ENCODE data around the gene PADI6.
"Not testable (repeated sequence)": the region's sequence is repeated elsewhere in the genome, so short reads cannot be mapped to it uniquely, and the experiment has no call there.

Gene PADI6

DNA sequence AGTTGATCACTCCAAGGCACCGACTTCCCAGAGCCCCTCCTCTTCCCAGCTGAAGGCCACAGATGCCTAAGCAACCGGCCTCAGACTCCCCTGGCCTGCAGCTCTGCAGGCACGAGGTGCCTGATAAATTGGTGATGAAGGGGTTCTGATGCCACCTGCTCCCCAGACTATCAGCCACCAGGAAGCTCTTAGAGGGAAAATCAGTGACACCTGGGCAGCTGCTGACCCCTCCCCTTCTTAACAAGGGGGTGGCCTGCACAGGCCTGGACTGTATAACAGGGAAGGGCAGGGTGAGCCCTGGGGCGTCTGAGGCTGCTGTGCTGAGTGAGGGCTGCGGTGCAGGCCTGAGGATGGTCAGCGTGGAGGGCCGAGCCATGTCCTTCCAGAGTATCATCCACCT, at the start of gene PADI6:
Gene PADI6, plus strand, starts transcription at position 301 of the 400 bp plus-strand sequence. Its CDS starts 50 bp downstream, at position 351.
- no peak for DNase-seq

DNA sequence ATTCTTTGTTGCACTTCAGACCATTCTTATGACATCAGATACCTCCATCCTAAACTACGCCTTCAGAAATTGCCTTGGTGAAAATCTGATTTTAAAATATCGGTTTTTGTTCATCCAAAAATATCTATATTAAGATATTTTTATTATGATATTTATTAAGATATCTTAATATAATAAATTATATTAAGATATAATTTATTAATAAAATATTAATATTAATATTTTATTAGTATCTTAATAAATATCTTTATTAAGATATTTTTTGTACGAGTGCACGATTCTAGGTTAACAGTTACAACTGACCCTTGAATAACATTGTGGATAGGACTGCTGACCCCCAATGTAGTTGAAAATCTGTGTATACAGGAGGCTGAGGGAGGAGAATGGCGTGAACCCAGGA, 43.1 kb upstream of the PADI6 start:
- DNase-seq: no peak

DNA sequence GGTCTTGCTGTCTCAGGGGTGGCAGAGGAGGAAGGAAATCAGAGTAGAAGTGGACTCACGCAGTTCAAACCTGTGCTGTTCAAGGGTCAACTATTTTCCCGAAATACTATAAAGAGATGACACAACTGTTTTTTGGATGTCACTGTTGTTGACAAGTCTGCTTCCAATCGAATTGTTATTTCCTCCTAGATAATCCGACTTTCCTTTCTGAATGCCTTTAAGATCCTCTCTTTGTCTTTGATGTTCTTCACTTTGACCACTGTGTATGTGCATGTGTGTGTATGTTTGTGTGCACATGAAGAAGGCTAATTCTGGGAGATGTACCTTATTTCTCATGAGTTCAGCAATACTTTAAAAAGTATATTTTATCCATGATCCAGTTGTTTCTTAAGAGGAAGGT, 42.4 kb upstream of the PADI6 start:
- DNase-seq: no peak

- no peak for DNase-seq
Measured at GRCh38 chr1:17330856-17331255, 41.1 kb upstream of the PADI6 start.

- no peak for DNase-seq
Measured at GRCh38 chr1:17333081-17333480, 38.9 kb upstream of the PADI6 start.

GRCh38 chr1:17335821-17336710, 35.9 kb upstream of the PADI6 start:
- peak; percentile 69 for DNase-seq

- no peak for DNase-seq
Measured at GRCh38 chr1:17338706-17339493, 33.1 kb upstream of the PADI6 start.

DNA sequence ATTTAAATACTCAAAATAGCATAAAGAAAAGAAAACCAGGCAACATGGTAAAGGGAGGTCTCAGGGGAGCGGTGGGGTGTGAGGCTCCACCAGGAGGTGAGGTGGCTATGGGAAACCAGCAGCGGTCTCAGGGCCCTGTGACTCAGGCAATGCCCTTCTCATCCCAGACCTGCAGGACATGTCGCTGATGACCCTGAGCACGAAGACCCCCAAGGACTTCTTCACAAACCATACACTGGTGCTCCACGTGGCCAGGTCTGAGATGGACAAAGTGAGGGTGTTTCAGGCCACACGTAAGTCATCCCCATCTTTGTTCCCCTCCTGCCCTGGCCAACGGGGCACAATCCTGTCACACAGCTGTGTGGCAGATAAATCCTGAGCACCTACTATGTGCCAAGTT, 32.5 kb upstream of the PADI6 start:
- DNase-seq: no peak

GRCh38 chr1:17340358-17340757, 31.6 kb upstream of the PADI6 start:
- no peak for DNase-seq

GRCh38 chr1:17342014-17342441, 30.0 kb upstream of the PADI6 start:
- DNase-seq: no peak

DNA sequence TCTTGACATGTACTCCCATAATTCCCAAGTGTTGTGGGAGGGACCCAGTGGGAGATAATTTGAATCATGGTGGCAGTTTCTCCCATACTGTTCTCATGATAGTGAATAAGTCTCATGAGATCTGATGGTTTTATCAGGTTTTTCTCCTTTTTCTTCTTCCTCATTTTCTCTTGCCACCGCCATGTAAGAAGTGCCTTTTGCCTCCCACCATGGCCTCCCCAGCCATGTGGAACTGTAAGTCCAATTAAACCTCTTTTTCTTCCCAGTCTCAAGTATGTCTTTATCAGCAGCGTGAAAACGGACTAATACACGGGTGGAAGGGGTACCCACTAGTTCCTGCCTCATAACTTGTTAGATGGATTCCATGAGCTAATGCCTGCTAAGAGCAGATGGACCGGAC, 26.5 kb upstream of the PADI6 start:
- not testable (repeated sequence) for DNase-seq

GRCh38 chr1:17346046-17346789, 25.8 kb upstream of the PADI6 start:
- DNase-seq: no peak

- no peak for DNase-seq
Measured at GRCh38 chr1:17347769-17348592, 24.0 kb upstream of the PADI6 start.

GRCh38 chr1:17348593-17349234, 23.3 kb upstream of the PADI6 start:
- no peak for DNase-seq

GRCh38 chr1:17350083-17350482, 21.9 kb upstream of the PADI6 start:
- DNase-seq: no peak

DNA sequence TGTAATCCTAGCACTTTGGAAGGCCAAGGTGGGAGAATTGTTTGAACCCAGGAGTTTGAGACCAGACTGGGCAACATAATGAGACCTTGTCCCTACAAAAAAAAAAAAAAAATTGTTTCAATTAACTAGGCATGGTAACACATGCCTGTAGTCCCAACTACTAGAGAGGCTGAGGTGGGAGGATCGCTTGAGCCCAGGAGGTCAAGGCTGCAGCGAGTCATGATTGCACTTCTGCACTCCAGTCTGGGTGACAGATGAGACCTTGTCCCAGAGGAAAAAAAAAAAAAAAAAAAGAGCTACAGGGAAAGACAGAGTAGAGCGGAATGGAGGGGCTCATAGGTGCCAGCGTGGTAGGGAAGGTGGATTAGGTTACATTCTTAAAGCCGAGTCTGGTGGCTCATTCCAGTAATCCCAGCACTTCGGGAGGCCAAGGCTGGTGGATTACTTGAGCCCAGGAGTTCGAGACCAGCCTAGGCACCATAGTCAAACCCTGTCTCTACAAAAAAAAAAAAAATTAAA, 21.0 kb upstream of the PADI6 start:
- DNase-seq: no peak

GRCh38 chr1:17351598-17352324, 20.2 kb upstream of the PADI6 start:
- no peak for DNase-seq

DNA sequence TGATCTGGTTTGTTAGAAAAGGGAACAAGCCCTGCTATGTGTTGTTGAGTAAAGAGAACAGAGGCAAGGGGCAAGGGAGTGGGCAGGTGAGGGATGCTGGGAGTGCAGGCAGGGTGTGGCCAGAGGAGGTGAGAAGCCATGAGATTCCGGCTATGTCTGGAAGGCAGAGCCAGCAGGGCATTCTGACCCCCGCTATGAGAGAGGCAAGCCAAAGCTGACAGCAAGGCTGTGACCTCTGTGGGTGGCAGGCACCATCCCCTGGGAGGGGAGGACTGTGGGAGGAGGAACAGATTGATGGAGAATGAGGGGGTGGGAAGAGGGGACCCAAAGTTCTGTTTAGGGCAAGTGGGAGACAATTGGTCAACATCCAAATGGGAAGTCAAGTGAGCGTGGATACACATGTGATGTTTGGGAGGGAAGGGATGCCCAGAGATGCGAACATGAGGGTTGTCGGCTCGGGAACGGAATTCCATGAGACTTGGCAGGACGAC, 19.5 kb upstream of the PADI6 start:
- no peak for DNase-seq

DNA sequence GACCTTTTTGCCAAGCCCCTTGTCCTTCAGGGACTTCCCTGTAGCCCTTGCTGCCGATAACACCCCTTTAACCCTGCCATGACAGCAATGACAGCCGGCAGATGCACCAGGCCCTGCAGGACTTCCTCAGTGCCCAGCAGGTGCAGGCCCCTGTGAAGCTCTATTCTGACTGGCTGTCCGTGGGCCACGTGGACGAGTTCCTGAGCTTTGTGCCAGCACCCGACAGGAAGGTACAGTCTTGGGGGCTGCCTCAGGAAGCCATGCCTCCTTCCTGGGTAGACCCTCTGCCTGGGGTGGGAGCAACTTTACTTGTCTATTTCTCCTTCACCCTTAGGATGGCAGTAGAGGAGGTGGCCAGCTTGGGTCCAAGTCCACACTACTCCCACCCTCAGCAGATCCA, 16.1 kb upstream of the PADI6 start:
- no peak for DNase-seq

- DNase-seq: no peak
Measured at GRCh38 chr1:17356387-17357026, 15.5 kb upstream of the PADI6 start.

Measured in eye (tissue), 1 donor.